GM12878 (cell line): ENCODE measurements around the gene DDX50. TPM values are rescaled to one million over a fixed set of nuclear protein-coding genes. Genes with fewer than 3 reads are reported as not detected.

Experiments used
- ATAC-seq: fragments of 200-7000 bp; cut with Tn5 transposase; 3 replicates; pipeline ENCODE4 v1.9.1; 2020; ENCODE audit warnings: mild to moderate bottlenecking, moderate library complexity
- BruUV-seq: library from RNA; stranded (reverse); fragments of 400-500 nt; replicated peaks from 2 replicates; lab custom pipeline; 2021; lab: Mats Ljungman, UMichigan
- CTCF ChIA-PET: fragments of 300-600 bp; sonication (Branson Sonifier 250); formaldehyde crosslinking; extraction: SDS; loops from one replicate; lab custom pipeline; 2021; ENCODE audit warnings: inconsistent platforms; lab: Yijun Ruan, JAX
- POLR2A ChIA-PET: fragments of 350-600 bp; formaldehyde crosslinking; extraction: SDS; loops from one replicate; lab custom pipeline; 2021; ENCODE audit warnings: inconsistent platforms; lab: Charles Lee
- RAD21 ChIA-PET: fragments of 300-600 bp; sonication (Branson Sonifier 250); formaldehyde crosslinking; loops from one replicate; lab custom pipeline; 2023; ENCODE audit warnings: antibody characterized with exemption; ENCODE audit not compliant: unreplicated experiment; lab: Charles Lee
- SMC1A ChIA-PET: fragments of 300-600 bp; sonication (Branson Sonifier 250); formaldehyde crosslinking; loops from one replicate; lab custom pipeline; 2023; ENCODE audit not compliant: unreplicated experiment, uncharacterized antibody; lab: Charles Lee
- DNase-seq: peaks from one replicate; pipeline ENCODE4 v3.0.0-alpha.2; 2011; ENCODE audit warnings: low read depth, low spot score
- FAIRE-seq: peaks from 3 replicates; lab custom pipeline; 2011; peaks lifted over from hg19 to GRCh38; lab: Jason Lieb, UNC
- H2AFZ ChIP-seq: 2 replicates; pipeline ENCODE4 v1.6.0; 2011; ENCODE audit warnings: low read depth, low read length, control low read depth; ENCODE audit not compliant: control insufficient read depth
- H3K27ac ChIP-seq: 2 replicates; pipeline ENCODE4 v1.5.1; 2011; ENCODE audit warnings: control low read depth; ENCODE audit not compliant: control insufficient read depth, insufficient read depth
- H3K27me3 ChIP-seq, 2 experiments: replicated peaks in 1 of 2; 2 replicates each; pipeline versions ENCODE4 v1.6.0 to v1.6.1; 2011; ENCODE audit warnings: low read length in 1 of 2; ENCODE audit not compliant: control insufficient read depth in 2 of 2, insufficient read depth in 2 of 2
- H3K36me3 ChIP-seq, 2 experiments: 2 replicates each; pipeline ENCODE4 v1.5.1; 2011; ENCODE audit warnings: low read length in 1 of 2; ENCODE audit not compliant: control insufficient read depth in 2 of 2, insufficient read depth in 2 of 2
- H3K4me1 ChIP-seq: 2 replicates; pipeline ENCODE4 v1.6.1; 2011; ENCODE audit warnings: mild to moderate bottlenecking, low read length, moderate library complexity, mixed read lengths; ENCODE audit not compliant: control insufficient read depth, insufficient read depth
- H3K4me2 ChIP-seq: 2 replicates; pipeline ENCODE4 v1.6.0; 2011; ENCODE audit warnings: control low read depth; ENCODE audit not compliant: control insufficient read depth, insufficient read depth
- H3K4me3 ChIP-seq: fragments of 200-600 bp; sonication (generic); 2 replicates; pipeline ENCODE4 v1.5.1; 2016
- H3K79me2 ChIP-seq: 2 replicates; pipeline ENCODE4 v1.6.0; 2011; ENCODE audit warnings: low read length; ENCODE audit not compliant: control insufficient read depth, insufficient read depth
- H3K9ac ChIP-seq: 2 replicates; pipeline ENCODE4 v1.8.0; 2011; ENCODE audit warnings: low read length, control low read depth, mixed read lengths; ENCODE audit not compliant: control insufficient read depth, insufficient read depth
- H3K9me3 ChIP-seq: replicated peaks from 3 replicates; pipeline ENCODE4 v1.5.1; 2011; ENCODE audit warnings: mild to moderate bottlenecking, low read length; ENCODE audit not compliant: control insufficient read depth, insufficient read depth
- H4K20me1 ChIP-seq: 2 replicates; pipeline ENCODE4 v1.6.0; 2011; ENCODE audit not compliant: control insufficient read depth, insufficient read depth
- BMI1 ChIP-seq: fragments of 450-650 bp; IDR thresholded peaks from 2 replicates; pipeline ENCODE4 v1.6.1; 2016; ENCODE audit warnings: mild to moderate bottlenecking, moderate library complexity, borderline replicate concordance
- KDM1A ChIP-seq: fragments of 200-600 bp; sonication (generic); IDR thresholded peaks from 2 replicates; pipeline ENCODE4 v1.6.1; 2016; ENCODE audit warnings: borderline replicate concordance
- MXI1 ChIP-seq: fragments of 150-350 bp; IDR thresholded peaks from 2 replicates; pipeline ENCODE4 v1.6.1; 2011; ENCODE audit warnings: low read depth, mild to moderate bottlenecking, inconsistent platforms, low read length, improper control_type of control experiment
- RAD21 ChIP-seq: IDR thresholded peaks from 2 replicates; pipeline ENCODE4 v1.6.1; 2011; ENCODE audit warnings: mild to moderate bottlenecking, low read depth, low read length, moderate library complexity; ENCODE audit not compliant: insufficient read depth
- SIN3A ChIP-seq: IDR thresholded peaks from 2 replicates; pipeline ENCODE4 v1.6.1; 2012; ENCODE audit warnings: low read depth, low read length, improper control_type of control experiment
- SP1 ChIP-seq: IDR thresholded peaks from one replicate; pipeline ENCODE4 v1.6.1; 2011; ENCODE audit warnings: low read depth, low read length
- SRF ChIP-seq, 2 experiments: IDR thresholded peaks; 2 replicates each; pipeline ENCODE4 v1.6.1; 2011; ENCODE audit warnings: low read depth in 2 of 2, low read length in 2 of 2, mild to moderate bottlenecking in 1 of 2, moderate library complexity in 1 of 2
- WGBS: methylation state at CpG from one replicate; pipeline ENCODE4 v1.1.6; 2016; ENCODE audit warnings: low lambda C conversion rate; ENCODE audit not compliant: insufficient replicate concordance, insufficient coverage; ENCODE audit errors: missing lambda C conversion rate; 5-methylcytosine and 5-hydroxymethylcytosine counted together
- in situ Hi-C: fragments of 300-500 bp; cut with MboI; formaldehyde crosslinking; loops from 9 replicates; pipeline ENCODE4 v1.14.3; 2018; ENCODE audit warnings: mixed read lengths
- intact Hi-C: fragments of 100-400 bp; cut with micrococcal nuclease; formaldehyde crosslinking; loops from one replicate; pipeline ENCODE4 v1.14.2; 2022; ENCODE audit not compliant: unreplicated experiment
- polyA plus RNA-seq, 11 experiments: library from polyadenylated mRNA; depleted of rRNA in 4 of 11; unstranded in 6 of 11; stranded (reverse) in 5 of 11; fragments of >200 nt; fragmentation: Nextera tagmentation in 4 of 11; fragmentation: Illumina TruSeq in 1 of 11; extraction: Ambion mirVana in 4 of 11; extraction: Trizol in 1 of 11; gene quantifications; 1 replicate in 1 of 11; 2 replicates in 10 of 11; pipeline versions ENCODE4 v1.2.1 to v1.2.3, GENCODE V29; 2011 to 2016; ENCODE audit warnings: inconsistent platforms in 2 of 11, missing spikeins in 2 of 11, low read depth in 1 of 11
- total RNA-seq, 4 experiments: library from RNA; depleted of rRNA in 3 of 4; stranded (reverse); fragments of >200 nt in 3 of 4; fragmentation: Illumina TruSeq in 1 of 4; extraction: Trizol in 1 of 4; gene quantifications; 2 replicates each; pipeline versions ENCODE4 v1.2.1 to v1.2.3, GENCODE V29; 2013 to 2021
- TF ChIP-seq, protein P1 (sequence below): IDR thresholded peaks from 2 replicates; pipeline ENCODE4 v1.6.1; 2012; ENCODE audit warnings: low read depth, low read length, improper control_type of control experiment
- TF ChIP-seq, protein P2 (sequence below): fragments of 450-650 bp; IDR thresholded peaks from 2 replicates; pipeline ENCODE4 v1.6.1; 2016; ENCODE audit warnings: mild to moderate bottlenecking

Gene DDX50
- total and polyA plus RNA-seq, 10 of the 15 experiments (the other 5 are each of a cell fraction or from before 2014, with no cell fraction given) = 24.9 to 52.0 (median 36.8) TPM

DNA sequence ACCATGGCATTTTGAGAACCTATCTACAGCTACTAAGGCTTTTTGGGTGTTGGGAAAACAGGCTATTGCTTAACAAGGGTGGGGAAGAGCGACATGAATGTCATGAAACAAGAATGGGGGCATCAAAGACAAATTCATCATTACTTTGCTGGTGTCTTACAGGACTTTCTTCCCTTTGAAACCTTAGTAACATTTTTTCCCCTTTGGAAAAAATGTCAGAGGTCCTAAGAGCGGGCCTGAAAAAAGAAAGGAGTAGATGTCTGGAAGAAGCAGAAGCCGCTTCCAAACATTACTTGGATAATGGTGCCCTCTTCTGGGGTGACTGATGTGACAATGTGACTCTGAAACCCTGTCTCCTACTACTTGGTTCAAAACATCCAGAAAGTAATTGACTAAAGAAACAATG is 3.8 kb upstream of the DDX50 start (continued):
- TF ChIP-seq RAD21 (peak; percentile 76), BMI1 (no peak)
- TF ChIP-seq, protein P1, sequence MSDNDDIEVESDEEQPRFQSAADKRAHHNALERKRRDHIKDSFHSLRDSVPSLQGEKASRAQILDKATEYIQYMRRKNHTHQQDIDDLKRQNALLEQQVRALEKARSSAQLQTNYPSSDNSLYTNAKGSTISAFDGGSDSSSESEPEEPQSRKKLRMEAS = no peak

DNA sequence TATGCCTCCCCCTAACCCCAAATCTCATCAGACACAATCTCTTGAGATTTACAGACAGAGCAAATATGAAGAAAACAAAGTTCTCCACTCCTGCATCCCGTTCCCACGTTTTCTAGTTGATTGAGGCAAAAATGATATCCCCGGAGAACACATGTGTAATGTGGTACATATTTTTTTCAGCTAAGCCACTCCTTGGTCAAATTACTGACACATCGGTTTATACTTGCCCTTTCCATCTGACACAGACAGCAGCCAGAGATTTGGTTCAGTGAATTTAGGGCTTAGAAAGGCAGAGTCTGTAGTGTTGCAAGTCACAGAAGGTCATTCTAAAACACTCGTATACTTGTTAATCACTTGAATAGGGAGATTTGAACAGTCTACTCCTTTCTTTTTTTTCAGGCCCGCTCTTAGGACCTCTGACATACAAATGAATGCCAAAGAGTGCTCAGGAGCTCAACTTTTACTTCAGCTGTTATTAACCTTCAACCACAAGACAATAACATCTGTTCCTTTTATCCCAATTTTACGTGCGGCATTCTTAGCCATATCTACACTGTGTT is 1.8 kb upstream of the DDX50 start:
- no TSS peak for BruUV-seq
- no peak overlapping the region for H2AFZ ChIP-seq
- TF ChIP-seq MXI1 (no peak), SRF (IDR thresholded peaks at IDR 0.05; ENCODE audit: low read depth in 2 of 2, low read length in 2 of 2) (no peak), SP1 (no peak), KDM1A (no peak), SIN3A (no peak)
- TF ChIP-seq, protein P2, sequence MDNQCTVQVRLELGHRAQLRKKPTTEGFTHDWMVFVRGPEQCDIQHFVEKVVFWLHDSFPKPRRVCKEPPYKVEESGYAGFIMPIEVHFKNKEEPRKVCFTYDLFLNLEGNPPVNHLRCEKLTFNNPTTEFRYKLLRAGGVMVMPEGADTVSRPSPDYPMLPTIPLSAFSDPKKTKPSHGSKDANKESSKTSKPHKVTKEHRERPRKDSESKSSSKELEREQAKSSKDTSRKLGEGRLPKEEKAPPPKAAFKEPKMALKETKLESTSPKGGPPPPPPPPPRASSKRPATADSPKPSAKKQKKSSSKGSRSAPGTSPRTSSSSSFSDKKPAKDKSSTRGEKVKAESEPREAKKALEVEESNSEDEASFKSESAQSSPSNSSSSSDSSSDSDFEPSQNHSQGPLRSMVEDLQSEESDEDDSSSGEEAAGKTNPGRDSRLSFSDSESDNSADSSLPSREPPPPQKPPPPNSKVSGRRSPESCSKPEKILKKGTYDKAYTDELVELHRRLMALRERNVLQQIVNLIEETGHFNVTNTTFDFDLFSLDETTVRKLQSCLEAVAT = no peak
- POLR2A ChIA-PET = interaction anchor here (0.5 to 1.2 kb wide), 3 partner anchors 206 to 350 kb away, joined by 3 to 6 read pairs (median 3); no protein-coding TSS in a partner anchor
- no peak overlapping the region for H3K4me2 ChIP-seq
- no peaks in the 10 kb centered on the region; a peak in 1 of 4 replicates for H3K27me3 ChIP-seq
- CTCF ChIA-PET = interaction anchor here (1.0 to 2.3 kb wide), 4 partner anchors 56 to 349 kb away, joined by 3 to 7 read pairs (median 6); partner anchors contain the start of gene DDX21
- WGBS = 88% methylated on average over 8 of the region's 8 CpGs
- no peak overlapping the region for H3K9ac ChIP-seq
- peaks cover 26% of the 10 kb centered on the region for H3K79me2 ChIP-seq
- SMC1A ChIA-PET = interaction anchor here (0.8 to 1.1 kb wide), 2 partner anchors 12 to 119 kb away, joined by 3 read pairs; no protein-coding TSS in a partner anchor
- ATAC-seq (no peak), FAIRE-seq (no peak), DNase-seq (no peak)
- H3K9me3 ChIP-seq = no peaks in the 10 kb centered on the region
- no peak overlapping the region for H3K27ac ChIP-seq
- in situ Hi-C loops (no loop called here), intact Hi-C loops (loop anchor here (10.0 kb wide), 2 partner anchors 104 to 344 kb away; no protein-coding TSS in a partner anchor)
- H3K4me3 ChIP-seq = no peak overlapping the region
- H4K20me1 ChIP-seq = no peaks in the 10 kb centered on the region
- RAD21 ChIA-PET = interaction anchor here (1.5 to 1.6 kb wide), 2 partner anchors 72 to 88 kb away, joined by 4 read pairs; partner anchors contain the start of gene STOX1
- no peaks in the 10 kb centered on the region for H3K36me3 ChIP-seq
- H3K4me1 ChIP-seq = peaks cover 3% of the 10 kb centered on the region; the same call in 1 of the 2 replicates
